ENCODE data around the gene RCAN1.
"Not testable (repeated sequence)": the region's sequence is repeated elsewhere in the genome, so short reads cannot be mapped to it uniquely, and the experiment has no call there.

RCAN1 gene

DNA sequence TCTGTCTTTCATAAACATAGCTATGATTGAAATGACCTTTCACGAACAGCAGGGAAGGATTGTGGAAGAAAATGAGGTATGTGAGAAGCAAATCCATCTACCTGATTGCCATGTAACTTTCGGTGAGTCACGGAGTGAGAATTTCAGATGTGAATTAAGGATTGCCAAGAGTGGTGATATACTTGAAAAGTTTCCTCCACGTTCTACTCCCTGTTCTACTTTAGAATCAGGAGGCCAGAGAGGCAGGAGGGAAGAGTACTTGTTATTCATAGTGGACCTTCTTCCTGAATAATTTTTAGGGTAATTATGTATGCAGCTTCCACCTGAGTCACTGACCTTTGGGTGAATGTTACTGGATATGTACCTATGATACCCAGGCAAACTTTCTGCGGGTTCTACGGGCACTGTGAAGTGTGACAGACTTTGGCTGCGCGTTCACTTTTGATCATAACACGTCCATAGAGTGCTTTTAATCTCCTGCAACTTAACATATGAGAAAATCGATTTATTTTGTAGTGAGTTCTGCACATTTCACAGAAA is 100.3 kb downstream of the RCAN1 start:
- DNase-seq (ENCODE audit: low read depth), result no peak

GRCh38 chr21:34513129-34513675 is 101.7 kb downstream of the RCAN1 start:
- DNase-seq (ENCODE audit: low read depth), result no peak

- no peak for DNase-seq (ENCODE audit: low read depth)
These were observed 103.0 kb downstream of the RCAN1 start, which contains the start of gene KCNE1 for GRCh38 chr21:34511787-34512455. KCNE1 (minus strand) TSS chr21:34512210; CDS start chr21:34449634, 62,576 bp downstream.

GRCh38 chr21:34511181-34511580 is 103.7 kb downstream of the RCAN1 start:
- no peak for DNase-seq (ENCODE audit: low read depth)

GRCh38 chr21:34510148-34511142 is 104.5 kb downstream of the RCAN1 start:
- DNase-seq (ENCODE audit: low read depth), result no peak

DNA sequence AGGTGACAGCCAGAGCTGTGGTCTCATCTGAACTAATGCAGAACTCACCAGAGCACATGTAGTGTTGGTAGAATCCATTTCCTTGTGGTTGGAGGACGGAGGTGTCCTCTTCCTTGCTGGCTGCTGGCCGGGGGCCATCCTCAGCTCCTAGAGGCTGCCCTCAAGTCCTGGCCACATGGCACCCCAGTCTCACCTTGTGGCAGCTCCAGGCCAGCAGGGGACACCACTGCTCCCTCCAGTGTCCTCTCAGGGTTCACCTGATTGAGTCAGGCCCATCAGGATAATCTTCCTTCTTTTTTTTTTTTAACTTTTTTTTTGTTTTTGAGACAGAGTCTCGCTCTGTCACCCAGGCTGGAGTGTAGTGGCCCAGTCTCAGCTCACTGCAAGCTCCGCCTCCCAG is 105.8 kb downstream of the RCAN1 start:
- no peak for DNase-seq (ENCODE audit: low read depth)

GRCh38 chr21:34504595-34504994 is 110.3 kb downstream of the RCAN1 start:
- DNase-seq (ENCODE audit: low read depth), result no peak

- DNase-seq (ENCODE audit: low read depth), result no peak
These were observed 112.3 kb downstream of the RCAN1 start for GRCh38 chr21:34502480-34503106.

DNA sequence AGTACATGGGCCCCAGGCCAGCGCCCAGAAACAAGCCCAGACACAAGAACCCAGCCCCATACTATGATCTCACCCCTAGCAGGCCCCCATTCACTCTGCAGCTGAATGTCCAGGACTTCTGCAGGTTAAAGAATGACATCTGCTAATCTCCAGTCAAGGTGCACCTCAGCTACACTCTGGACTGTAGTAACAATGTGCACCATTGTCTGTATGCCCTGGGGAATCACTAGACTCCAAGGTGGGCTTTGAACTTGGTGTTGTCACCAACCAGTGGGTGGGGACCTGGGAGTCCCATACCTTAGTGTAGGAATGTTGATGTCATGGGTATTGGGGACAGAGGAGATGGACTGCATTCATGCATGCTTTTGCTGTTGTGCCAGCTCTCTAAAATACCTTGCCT is 113.2 kb downstream of the RCAN1 start:
- DNase-seq (ENCODE audit: low read depth), result no peak

GRCh38 chr21:34500191-34500590 is 114.7 kb downstream of the RCAN1 start:
- DNase-seq (ENCODE audit: low read depth), result no peak

- DNase-seq (ENCODE audit: low read depth), result no peak
These were observed 115.8 kb downstream of the RCAN1 start for GRCh38 chr21:34499116-34499515.

DNA sequence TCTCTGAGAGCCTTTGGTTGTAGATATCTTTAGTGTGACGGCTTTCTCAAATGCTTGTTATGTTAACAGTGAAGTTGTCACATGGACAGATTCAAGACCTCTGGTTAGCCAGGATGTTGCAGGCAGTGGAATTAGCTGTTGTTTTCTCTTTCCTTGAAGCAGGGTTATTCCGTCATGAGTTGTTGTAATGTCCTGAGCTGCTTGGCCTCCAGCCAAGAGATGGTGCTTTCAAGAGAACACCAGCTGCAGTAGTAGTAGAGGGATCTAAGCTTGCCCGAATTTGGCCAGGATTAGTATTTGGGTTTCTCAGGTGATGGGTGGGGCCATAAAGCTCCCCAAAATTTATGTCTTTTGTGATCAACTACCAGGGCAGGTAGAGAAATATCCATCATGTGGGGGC is 116.3 kb downstream of the RCAN1 start:
- DNase-seq (ENCODE audit: low read depth), result no peak

DNA sequence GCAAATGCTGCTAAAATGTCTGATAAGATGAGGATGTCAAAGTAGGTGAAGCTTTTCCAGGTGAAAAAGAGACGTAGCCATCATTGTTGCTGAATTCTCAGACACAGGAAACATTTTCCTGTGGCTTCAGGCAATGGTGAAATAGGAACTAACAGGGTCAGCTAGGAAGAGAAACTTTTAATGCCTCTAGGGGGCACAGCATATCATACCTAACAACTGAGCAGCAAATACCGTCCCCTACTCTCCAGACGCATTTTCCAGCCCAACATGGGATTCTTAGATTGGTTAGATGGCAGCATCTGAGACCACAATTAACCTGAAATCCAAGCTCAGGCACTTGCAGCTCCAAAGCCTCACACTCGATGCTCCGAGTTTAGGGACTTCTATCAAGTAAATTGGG is 131.1 kb downstream of the RCAN1 start:
- not testable (repeated sequence) for DNase-seq (ENCODE audit: low read depth)

- DNase-seq (ENCODE audit: low read depth), result not testable (repeated sequence)
These were observed 131.5 kb downstream of the RCAN1 start for GRCh38 chr21:34483435-34483834.

- not testable (repeated sequence) for DNase-seq (ENCODE audit: low read depth)
These were observed 147.6 kb downstream of the RCAN1 start for GRCh38 chr21:34467333-34467732.

Measured in stimulated activated CD8-positive, alpha-beta memory T cell treated with anti-CD3 and anti-CD28 coated beads, Interleukin-12 subunit alpha, Interleukin-12 subunit beta, amount 100 ng/mL, for 1 hour (primary cell).